T-cell (primary cell): ENCODE measurements around the gene IL1RAPL2. TPM values are rescaled to one million over a fixed set of nuclear protein-coding genes. Genes with fewer than 3 reads are reported as not detected.

Source experiments
- ATAC-seq, 4 experiments: fragments of 200-7000 bp in 3 of 4; fragments of 150-1000 bp in 1 of 4; cut with Tn5 transposase; replicated peaks in 1 of 4; 1 replicate in 3 of 4; 2 replicates in 1 of 4; pipeline ENCODE4 v1.10.0; 2021; ENCODE audit warnings: moderate library complexity in 3 of 4, mild to moderate bottlenecking in 2 of 4, moderate number of reproducible peaks in 1 of 4
- CTCF ChIA-PET, 2 donors: fragments of 300-600 bp; sonication (Branson Sonifier 250); formaldehyde crosslinking; loops; one replicate each; lab custom pipeline; 2022; ENCODE audit warnings: antibody characterized with exemption in 2 of 2; lab: Charles Lee
- POLR2A ChIA-PET, 2 donors: fragments of 300-600 bp; sonication (Branson Sonifier 250); formaldehyde crosslinking; loops; one replicate each; lab custom pipeline; 2022; ENCODE audit warnings: antibody characterized with exemption in 2 of 2; lab: Charles Lee
- DNase-seq, 35 experiments: peaks; one replicate each; pipeline versions ENCODE4 v3.0.0 to v3.0.0-alpha.2; 2013 to 2023
- H3K27ac ChIP-seq: one replicate; pipeline ENCODE4 v1.5.1; 2013; ENCODE audit warnings: low read length
- H3K27me3 ChIP-seq, 2 experiments: replicated peaks in 1 of 2; 1 replicate in 1 of 2; 2 replicates in 1 of 2; pipeline versions ENCODE4 v1.6.1 to v1.7.0; 2013; ENCODE audit warnings: low read length in 1 of 2, mixed read lengths in 1 of 2; ENCODE audit not compliant: control insufficient read depth in 2 of 2, insufficient read depth in 2 of 2; ENCODE audit errors: extremely low read depth in 1 of 2
- H3K36me3 ChIP-seq, 2 donors: 1 replicate in 1 of 2; 2 replicates in 1 of 2; pipeline versions ENCODE4 v1.6.1 to v1.7.0; 2013; ENCODE audit warnings: low read length in 1 of 2; ENCODE audit not compliant: control insufficient read depth in 2 of 2, insufficient read depth in 1 of 2; ENCODE audit errors: extremely low read depth in 1 of 2
- H3K4me1 ChIP-seq, 2 experiments: 1 replicate in 1 of 2; 2 replicates in 1 of 2; pipeline versions ENCODE4 v1.6.1 to v1.7.0; 2013; ENCODE audit warnings: low read length in 2 of 2, mixed read lengths in 1 of 2; ENCODE audit not compliant: insufficient read depth in 2 of 2, control insufficient read depth in 1 of 2; ENCODE audit errors: extremely low read depth in 1 of 2
- H3K4me3 ChIP-seq, 2 donors: 1 replicate in 1 of 2; 2 replicates in 1 of 2; pipeline versions ENCODE4 v1.5.1 to v1.7.0; 2013; ENCODE audit warnings: mild to moderate bottlenecking in 2 of 2, low read length in 1 of 2, moderate library complexity in 1 of 2; ENCODE audit not compliant: control insufficient read depth in 1 of 2; ENCODE audit errors: extremely low read depth in 1 of 2
- H3K9me3 ChIP-seq: 2 replicates; pipeline ENCODE4 v1.7.0; 2013
- H3K27ac Mint-ChIP-seq, 2 donors: one replicate each; pipeline ENCODE4 v1.8.0; 2020 to 2021; ENCODE audit warnings: mild to moderate bottlenecking in 2 of 2, mixed read lengths in 2 of 2
- H3K27me3 Mint-ChIP-seq, 2 donors: one replicate each; pipeline ENCODE4 v1.8.0; 2021 to 2022; ENCODE audit warnings: mixed read lengths in 2 of 2
- H3K36me3 Mint-ChIP-seq: one replicate; pipeline ENCODE4 v1.8.0; 2021; ENCODE audit warnings: mixed read lengths
- H3K4me1 Mint-ChIP-seq, 3 donors: one replicate each; pipeline ENCODE4 v1.8.0; 2020 to 2022; ENCODE audit warnings: mixed read lengths in 3 of 3, mild to moderate bottlenecking in 1 of 3
- H3K4me3 Mint-ChIP-seq, 3 donors: one replicate each; pipeline ENCODE4 v1.8.0; 2020 to 2022; ENCODE audit warnings: mild to moderate bottlenecking in 3 of 3, mixed read lengths in 3 of 3, moderate library complexity in 3 of 3
- H3K9me3 Mint-ChIP-seq, 3 donors: one replicate each; pipeline ENCODE4 v1.8.0; 2020 to 2022; ENCODE audit warnings: mixed read lengths in 3 of 3
- WGBS: methylation state at CpG from one replicate; pipeline ENCODE4 v1.1.5; 2013; ENCODE audit warnings: missing lambda C conversion rate; ENCODE audit not compliant: insufficient coverage; 5-methylcytosine and 5-hydroxymethylcytosine counted together
- total RNA-seq, 35 experiments: library from RNA in 6 of 35; stranded (reverse) in 6 of 35; fragments of 120-200 nt in 1 of 35; gene quantifications; one replicate each; pipeline versions ENCODE4 v1.2.1 to v1.2.4 and lab custom pipeline; 2013 to 2026

Gene IL1RAPL2
- total RNA-seq, 5 donors from 2014 or later (not counting 1 experiment from before 2014, with no cell fraction given) = not detected

DNA sequence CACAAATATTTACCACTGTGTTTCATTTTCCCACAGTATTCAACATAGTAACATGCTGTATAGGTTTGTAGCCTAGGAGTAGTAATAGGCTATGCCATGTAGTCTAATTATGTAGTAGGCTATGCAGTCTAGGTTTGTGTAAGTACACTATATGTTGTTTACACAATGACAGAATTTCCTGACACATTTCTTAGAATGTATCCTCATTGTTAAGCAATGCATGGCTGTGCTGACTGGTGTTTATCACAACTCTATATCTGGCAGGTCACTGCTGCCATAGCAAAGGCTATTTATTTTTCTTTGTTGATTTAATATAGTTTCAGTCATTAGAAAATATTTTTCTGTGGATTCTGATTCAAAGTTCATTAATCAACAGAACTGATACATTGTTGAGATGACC, 762.8 kb downstream of the IL1RAPL2 start:
- Mint-ChIP-seq H3K27ac (no peak overlapping the region), H3K4me1 (no peaks in the 10 kb centered on the region), H3K36me3 (no peaks in the 10 kb centered on the region), H3K9me3 (no peaks in the 10 kb centered on the region), H3K4me3 (no peak overlapping the region), H3K27me3 (peaks cover 0 to 3% of the 10 kb centered on the region in 2 donors)
- no peak for ATAC-seq
- H3K36me3 ChIP-seq = no peaks in the 10 kb centered on the region
- no peak overlapping the region for H3K27ac ChIP-seq
- H3K9me3 ChIP-seq = no peaks in the 10 kb centered on the region
- ChIA-PET POLR2A (no interaction called here), CTCF (no interaction called here)
- H3K4me3 ChIP-seq = no peak overlapping the region
- no peak for DNase-seq
- H3K27me3 ChIP-seq = no peaks in the 10 kb centered on the region
- no peaks in the 10 kb centered on the region for H3K4me1 ChIP-seq

DNA sequence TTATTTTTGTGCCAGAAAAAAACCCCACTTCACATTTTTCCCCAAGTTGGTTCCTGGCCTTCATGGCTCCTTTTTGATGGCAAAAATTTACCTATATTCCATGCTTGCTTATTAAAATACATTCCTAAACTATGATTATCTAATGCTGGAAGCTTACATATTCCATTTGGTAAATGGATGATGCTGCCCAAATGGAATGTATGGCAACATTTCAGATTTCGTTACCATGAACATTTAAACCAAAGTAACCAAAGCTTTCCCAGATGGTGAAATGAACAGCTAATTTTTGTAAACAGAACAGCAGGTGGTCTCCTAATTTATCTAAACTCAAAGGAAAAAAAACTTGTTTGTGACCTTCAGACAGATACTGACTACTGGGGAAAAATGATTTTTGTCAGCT, 765.2 kb downstream of the IL1RAPL2 start:
- CTCF ChIA-PET = no interaction called here
- no peak for ATAC-seq
- no peaks in the 10 kb centered on the region for H3K36me3 Mint-ChIP-seq

DNA sequence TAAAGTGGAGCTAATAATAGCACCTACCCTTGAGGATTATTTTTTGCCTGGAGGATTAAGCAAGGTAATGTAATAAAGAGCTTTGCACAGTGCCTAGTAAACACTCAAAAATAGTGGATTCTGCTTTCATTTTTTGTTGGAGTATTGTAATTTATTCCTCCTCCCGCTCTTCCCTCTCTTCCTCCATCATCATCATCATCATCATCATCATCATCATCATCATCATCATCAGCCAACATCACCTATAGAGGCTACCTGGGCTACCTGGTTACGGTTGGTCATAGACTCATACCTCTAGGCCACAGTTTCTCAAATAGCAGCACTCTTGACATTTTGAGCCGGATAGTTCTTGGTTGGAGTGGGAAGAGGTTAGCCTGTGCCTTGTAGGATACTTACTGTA, 781.4 kb downstream of the IL1RAPL2 start:
- H3K36me3 Mint-ChIP-seq = no peaks in the 10 kb centered on the region

More for the DNA sequence above, 765.2 kb downstream of the IL1RAPL2 start:
- POLR2A ChIA-PET = no interaction called here
- Mint-ChIP-seq H3K4me3 (no peak overlapping the region), H3K4me1 (no peaks in the 10 kb centered on the region), H3K27ac (no peak overlapping the region), H3K27me3 (peaks cover 0 to 3% of the 10 kb centered on the region in 2 donors), H3K9me3 (no peaks in the 10 kb centered on the region)
- H3K4me1 ChIP-seq = no peaks in the 10 kb centered on the region
- no peak for DNase-seq
- H3K27ac ChIP-seq = no peak overlapping the region
- no peaks in the 10 kb centered on the region for H3K9me3 ChIP-seq
- no peak overlapping the region for H3K4me3 ChIP-seq
- H3K36me3 ChIP-seq = no peaks in the 10 kb centered on the region
- H3K27me3 ChIP-seq = no peaks in the 10 kb centered on the region
- no CpG with 5 or more reads among the region's 1 CpG for whole genome bisulfite sequencing

GRCh38 chrX:105349476-105349875, 783.5 kb downstream of the IL1RAPL2 start:
- no peaks in the 10 kb centered on the region for H3K9me3 ChIP-seq
- ATAC-seq (no peak), DNase-seq (no peak)
- H3K36me3 ChIP-seq = no peaks in the 10 kb centered on the region
- H3K4me3 ChIP-seq = no peak overlapping the region
- no peak overlapping the region for H3K27ac ChIP-seq
- Mint-ChIP-seq H3K27me3 (peaks cover 0 to 5% of the 10 kb centered on the region in 2 donors), H3K4me1 (no peaks in the 10 kb centered on the region), H3K36me3 (no peaks in the 10 kb centered on the region), H3K9me3 (peaks cover 0 to 2% (median 0%) of the 10 kb centered on the region in 3 donors), H3K4me3 (no peak overlapping the region), H3K27ac (no peak overlapping the region)
- ChIA-PET CTCF (no interaction called here), POLR2A (no interaction called here)
- H3K4me1 ChIP-seq = no peaks in the 10 kb centered on the region
- H3K27me3 ChIP-seq = no peaks in the 10 kb centered on the region

More for the DNA sequence above, 781.4 kb downstream of the IL1RAPL2 start:
- H3K27me3 Mint-ChIP-seq = peaks cover 0 to 13% of the 10 kb centered on the region in 2 donors
- no peak overlapping the region for H3K27ac ChIP-seq
- no peak overlapping the region for H3K4me3 Mint-ChIP-seq
- H3K9me3 Mint-ChIP-seq = peaks cover 0 to 2% (median 0%) of the 10 kb centered on the region in 3 donors
- no peak overlapping the region for H3K27ac Mint-ChIP-seq
- DNase-seq (no peak), ATAC-seq (no peak)
- H3K4me1 Mint-ChIP-seq = no peaks in the 10 kb centered on the region
- H3K36me3 ChIP-seq = no peaks in the 10 kb centered on the region
- no peaks in the 10 kb centered on the region for H3K4me1 ChIP-seq
- ChIA-PET POLR2A (no interaction called here), CTCF (interaction anchor here in 1 of 2 donors (0.7 kb wide), 1 partner anchor 1074 kb away, joined by 4 read pairs; no protein-coding TSS in a partner anchor)
- H3K27me3 ChIP-seq = no peaks in the 10 kb centered on the region
- no CpG with 5 or more reads among the region's 3 CpGs for WGBS
- H3K9me3 ChIP-seq = no peaks in the 10 kb centered on the region
- H3K4me3 ChIP-seq = no peak overlapping the region

- DNase-seq = no peak
- Mint-ChIP-seq H3K4me3 (no peak overlapping the region), H3K36me3 (no peaks in the 10 kb centered on the region), H3K9me3 (peaks cover 0 to 4% (median 0%) of the 10 kb centered on the region in 3 donors), H3K27me3 (peaks cover 0 to 5% of the 10 kb centered on the region in 2 donors), H3K27ac (no peak overlapping the region), H3K4me1 (no peaks in the 10 kb centered on the region)
- Histone ChIP-seq H3K9me3 (no peaks in the 10 kb centered on the region), H3K27me3 (no peaks in the 10 kb centered on the region), H3K27ac (no peak overlapping the region), H3K4me1 (no peaks in the 10 kb centered on the region), H3K4me3 (no peak overlapping the region), H3K36me3 (no peaks in the 10 kb centered on the region)
- ChIA-PET CTCF (no interaction called here), POLR2A (no interaction called here)
- WGBS = no CpG with 5 or more reads among the region's 2 CpGs
- ATAC-seq = no peak
Observed at GRCh38 chrX:105375816-105376215, 809.8 kb downstream of the IL1RAPL2 start.

- POLR2A ChIA-PET = no interaction called here
- Histone ChIP-seq H3K27ac (no peak overlapping the region), H3K4me1 (no peaks in the 10 kb centered on the region), H3K27me3 (no peaks in the 10 kb centered on the region), H3K4me3 (no peak overlapping the region), H3K36me3 (no peaks in the 10 kb centered on the region), H3K9me3 (no peaks in the 10 kb centered on the region)
- CTCF ChIA-PET = no interaction called here
- Mint-ChIP-seq H3K9me3 (peaks cover 0 to 10% (median 4%) of the 10 kb centered on the region in 3 donors), H3K36me3 (no peaks in the 10 kb centered on the region), H3K4me1 (no peaks in the 10 kb centered on the region), H3K27me3 (peaks cover 0 to 3% of the 10 kb centered on the region in 2 donors), H3K4me3 (no peak overlapping the region), H3K27ac (no peak overlapping the region)
- ATAC-seq (no peak), DNase-seq (no peak)
- no CpG with 5 or more reads among the region's 1 CpG for WGBS
Observed at GRCh38 chrX:105424729-105425128, 858.7 kb downstream of the IL1RAPL2 start.

- H3K36me3 Mint-ChIP-seq = no peaks in the 10 kb centered on the region
- ChIA-PET POLR2A (no interaction called here), CTCF (no interaction called here)
- peaks cover 0 to 6% of the 10 kb centered on the region in 2 donors for H3K27me3 Mint-ChIP-seq
- no peaks in the 10 kb centered on the region for H3K4me1 Mint-ChIP-seq
- no peaks in the 10 kb centered on the region for H3K9me3 ChIP-seq
- no peaks in the 10 kb centered on the region for H3K27me3 ChIP-seq
- no peak overlapping the region for H3K27ac ChIP-seq
- no peaks in the 10 kb centered on the region for H3K4me1 ChIP-seq
- H3K9me3 Mint-ChIP-seq = peaks cover 0 to 5% (median 0%) of the 10 kb centered on the region in 3 donors
- no peak overlapping the region for H3K27ac Mint-ChIP-seq
- ATAC-seq = no peak
- DNase-seq = no peak
- no peak overlapping the region for H3K4me3 Mint-ChIP-seq
- no peak overlapping the region for H3K4me3 ChIP-seq
- no peaks in the 10 kb centered on the region for H3K36me3 ChIP-seq
Observed at GRCh38 chrX:105451401-105451800, 885.4 kb downstream of the IL1RAPL2 start.
